Measurements from ENCODE around the gene FOXP3.

FOXP3 gene

DNA sequence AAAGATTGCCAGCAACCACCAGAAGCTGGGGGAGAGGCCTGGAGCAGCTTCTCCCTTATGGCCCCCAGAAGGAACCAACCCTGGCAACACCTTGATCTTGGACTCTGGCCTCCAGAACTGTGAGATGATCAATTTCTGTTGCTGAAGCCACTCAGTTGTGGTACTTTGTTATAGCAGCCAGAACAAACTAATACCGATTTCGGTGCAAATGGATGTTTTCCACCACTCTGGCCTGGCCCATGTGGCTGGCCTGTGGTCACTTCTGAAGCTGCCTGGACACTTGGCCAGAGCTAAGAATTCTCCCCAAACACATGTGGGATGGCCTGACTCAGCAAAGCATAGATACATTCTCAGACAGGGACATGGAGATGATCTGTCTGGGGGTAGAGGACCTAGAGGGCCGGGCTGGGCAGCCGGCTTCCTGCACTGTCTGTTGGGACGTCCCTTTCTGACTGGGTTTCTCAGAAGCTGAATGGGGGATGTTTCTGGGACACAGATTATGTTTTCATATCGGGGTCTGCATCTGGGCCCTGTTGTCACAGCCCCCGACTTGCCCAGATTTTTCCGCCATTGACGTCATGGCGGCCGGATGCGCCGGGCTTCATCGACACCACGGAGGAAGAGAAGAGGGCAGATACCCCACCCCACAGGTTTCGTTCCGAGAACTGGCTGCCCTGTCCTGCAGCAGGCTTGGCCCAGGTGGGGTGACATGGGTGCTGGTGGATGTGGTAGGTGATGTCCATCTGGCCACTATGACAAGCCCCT, 4.1 kb downstream of the FOXP3 start:
- Histone ChIP-seq H3K36me3 (ENCODE audit: control insufficient read depth in 1 of 2, insufficient read depth in 2 of 2, low read length in 2 of 2) (no peaks in the 10 kb centered on the region), H3K27ac (ENCODE audit: low read length) (no peak overlapping the region), H3K4me3 (ENCODE audit: low read depth in 1 of 2, low read length in 2 of 2) (no peak overlapping the region), H3K27me3 (ENCODE audit: low read depth, low read length) (no peaks in the 10 kb centered on the region), H3K4me1 (ENCODE audit: control insufficient read depth in 1 of 2, insufficient read depth in 2 of 2, low read length in 2 of 2) (no peaks in the 10 kb centered on the region), H3K9me3 (ENCODE audit: control insufficient read depth in 1 of 2, low read length in 2 of 2) (no peaks in the 10 kb centered on the region)

DNA sequence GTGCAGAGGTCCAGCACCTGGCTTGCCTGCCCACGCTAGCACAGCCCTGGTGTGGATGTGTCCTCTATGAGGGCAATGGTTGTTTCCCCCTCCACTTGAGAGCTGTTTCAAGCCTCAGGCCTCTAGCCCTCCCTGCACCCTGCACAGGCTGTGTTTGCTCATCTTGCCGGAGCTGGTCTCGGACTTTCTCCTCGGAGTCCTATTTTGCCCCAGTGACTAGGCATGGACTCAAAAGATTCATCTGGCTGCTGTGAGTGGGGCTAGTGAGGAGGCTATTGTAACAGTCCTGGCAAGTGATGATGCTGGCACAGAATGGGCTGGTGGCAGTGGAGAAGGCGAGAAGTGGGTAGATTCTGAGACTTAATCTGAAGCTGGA, 5.8 kb downstream of the FOXP3 start:
- Histone ChIP-seq H3K36me3 (ENCODE audit: control insufficient read depth in 1 of 2, insufficient read depth in 2 of 2, low read length in 2 of 2) (no peaks in the 10 kb centered on the region), H3K9me3 (ENCODE audit: control insufficient read depth in 1 of 2, low read length in 2 of 2) (no peaks in the 10 kb centered on the region), H3K27ac (ENCODE audit: low read length) (no peak overlapping the region), H3K4me1 (ENCODE audit: control insufficient read depth in 1 of 2, insufficient read depth in 2 of 2, low read length in 2 of 2) (no peaks in the 10 kb centered on the region), H3K27me3 (ENCODE audit: low read depth, low read length) (no peaks in the 10 kb centered on the region), H3K4me3 (ENCODE audit: low read depth in 1 of 2, low read length in 2 of 2) (no peak overlapping the region)

DNA sequence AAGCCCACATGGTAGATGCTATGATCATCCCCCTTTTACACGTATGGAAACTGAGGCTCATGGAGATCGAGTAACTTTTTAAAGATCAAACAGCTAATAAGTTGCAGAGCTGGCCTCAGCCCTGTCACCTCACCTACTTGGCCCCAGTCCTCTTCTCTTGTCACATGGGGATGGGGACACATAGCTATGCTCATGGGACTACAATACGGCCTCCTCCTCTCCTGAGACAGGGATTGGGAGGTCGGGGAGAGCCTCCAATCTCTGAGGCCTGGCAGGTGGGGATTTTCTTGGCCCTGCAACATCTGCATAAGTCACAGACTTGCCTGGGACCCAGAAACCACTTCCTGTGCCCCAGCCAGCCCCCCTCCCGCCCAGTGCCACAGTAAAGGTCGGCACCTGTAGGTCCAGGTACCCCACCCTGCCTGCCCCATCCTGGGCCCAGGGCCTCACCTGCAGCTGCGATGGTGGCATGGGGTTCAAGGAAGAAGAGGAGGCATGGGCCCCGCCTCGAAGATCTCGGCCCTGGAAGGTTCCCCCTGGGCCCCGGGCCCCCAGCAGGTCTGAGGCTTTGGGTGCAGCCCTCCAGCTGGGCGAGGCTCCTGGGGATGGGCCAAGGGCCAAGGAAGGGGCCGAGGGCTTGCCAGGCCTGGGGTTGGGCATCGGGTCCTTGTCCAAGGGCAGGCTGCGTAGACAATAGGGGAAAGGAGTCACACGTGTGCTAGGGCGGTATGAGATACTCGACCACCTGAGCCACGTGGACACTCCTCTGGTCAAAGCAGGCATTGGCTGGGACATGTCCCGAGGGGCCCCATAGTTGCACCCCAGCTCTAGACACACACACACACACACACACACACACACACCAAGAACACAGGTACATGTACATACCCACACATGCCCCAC, 6.4 kb downstream of the FOXP3 start:
- Histone ChIP-seq H3K4me3 (ENCODE audit: low read depth in 1 of 2, low read length in 2 of 2) (no peak overlapping the region), H3K9me3 (ENCODE audit: control insufficient read depth in 1 of 2, low read length in 2 of 2) (no peaks in the 10 kb centered on the region), H3K4me1 (ENCODE audit: control insufficient read depth in 1 of 2, insufficient read depth in 2 of 2, low read length in 2 of 2) (no peaks in the 10 kb centered on the region), H3K27me3 (ENCODE audit: low read depth, low read length) (no peaks in the 10 kb centered on the region), H3K27ac (ENCODE audit: low read length) (no peak overlapping the region), H3K36me3 (ENCODE audit: control insufficient read depth in 1 of 2, insufficient read depth in 2 of 2, low read length in 2 of 2) (no peaks in the 10 kb centered on the region)

DNA sequence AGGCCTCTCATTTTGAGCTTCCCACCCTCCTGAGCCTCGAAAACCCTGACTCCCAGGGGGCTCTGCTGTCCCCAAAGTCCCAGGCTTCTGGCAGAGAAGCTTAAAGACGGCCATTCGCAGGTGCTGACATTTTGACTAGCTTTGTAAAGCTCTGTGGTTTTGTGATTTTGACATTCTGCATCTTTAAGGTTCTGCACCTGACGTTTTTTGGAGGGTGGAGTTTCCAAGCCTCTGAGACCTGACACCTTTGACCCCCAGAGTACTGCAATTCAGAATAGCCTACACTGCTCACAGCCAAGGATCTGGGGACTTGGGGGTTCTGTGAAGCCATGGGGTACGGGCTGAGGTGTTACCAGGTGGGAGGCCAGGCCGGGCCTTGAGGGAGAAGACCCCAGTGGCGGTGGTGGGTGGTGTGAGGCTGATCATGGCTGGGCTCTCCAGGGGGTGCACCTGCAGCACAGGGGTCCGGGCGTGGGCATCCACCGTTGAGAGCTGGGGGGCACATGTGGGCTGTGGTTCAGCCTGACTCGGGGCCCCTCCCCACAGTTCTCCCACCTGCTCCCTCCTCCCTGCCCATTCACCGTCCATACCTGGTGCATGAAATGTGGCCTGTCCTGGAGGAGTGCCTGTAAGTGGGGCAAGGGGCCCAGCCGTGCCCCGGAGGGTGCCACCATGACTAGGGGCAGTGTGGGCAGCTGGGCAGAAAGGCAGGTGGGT, 7.3 kb downstream of the FOXP3 start:
- Histone ChIP-seq H3K9me3 (ENCODE audit: control insufficient read depth in 1 of 2, low read length in 2 of 2) (no peaks in the 10 kb centered on the region), H3K27me3 (ENCODE audit: low read depth, low read length) (no peaks in the 10 kb centered on the region), H3K4me3 (ENCODE audit: low read depth in 1 of 2, low read length in 2 of 2) (no peak overlapping the region), H3K36me3 (ENCODE audit: control insufficient read depth in 1 of 2, insufficient read depth in 2 of 2, low read length in 2 of 2) (no peaks in the 10 kb centered on the region), H3K27ac (ENCODE audit: low read length) (no peak overlapping the region), H3K4me1 (ENCODE audit: control insufficient read depth in 1 of 2, insufficient read depth in 2 of 2, low read length in 2 of 2) (no peaks in the 10 kb centered on the region)

DNA sequence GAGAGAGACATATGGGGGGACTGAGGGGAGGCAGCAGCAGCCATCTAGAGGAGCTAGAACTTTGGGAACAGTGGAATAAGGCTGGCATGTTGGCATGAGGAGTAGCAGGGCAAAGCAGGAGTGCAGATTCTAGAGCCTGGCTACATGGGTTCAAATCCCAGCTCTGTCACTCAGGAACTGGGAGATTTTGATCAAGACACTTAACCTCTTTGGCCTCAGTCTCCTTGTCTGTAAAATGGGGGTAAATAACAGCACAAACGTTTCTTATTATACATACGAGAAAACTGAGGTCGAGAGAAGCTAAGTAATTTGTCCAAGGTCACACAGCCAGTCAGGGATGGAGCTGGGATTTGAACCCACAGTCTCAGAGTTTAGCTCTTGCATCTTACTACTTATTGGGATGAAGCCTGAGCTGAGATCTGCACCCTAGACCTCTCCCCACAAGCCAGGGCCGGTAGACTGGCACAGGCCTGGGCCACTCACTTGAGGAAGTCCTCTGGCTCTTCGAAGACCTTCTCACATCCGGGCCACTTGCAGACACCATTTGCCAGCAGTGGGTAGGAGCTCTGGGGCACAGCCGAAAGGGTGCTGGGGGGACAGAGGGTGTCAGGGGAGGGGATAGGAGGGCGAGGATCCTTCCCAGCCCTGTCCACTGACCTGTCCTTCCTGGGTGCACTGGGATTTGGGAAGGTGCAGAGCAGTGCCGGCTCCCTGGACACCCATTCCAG, 8.1 kb downstream of the FOXP3 start:
- Histone ChIP-seq H3K36me3 (ENCODE audit: control insufficient read depth in 1 of 2, insufficient read depth in 2 of 2, low read length in 2 of 2) (no peaks in the 10 kb centered on the region), H3K27me3 (ENCODE audit: low read depth, low read length) (no peaks in the 10 kb centered on the region), H3K27ac (ENCODE audit: low read length) (no peak overlapping the region), H3K9me3 (ENCODE audit: control insufficient read depth in 1 of 2, low read length in 2 of 2) (no peaks in the 10 kb centered on the region), H3K4me1 (ENCODE audit: control insufficient read depth in 1 of 2, insufficient read depth in 2 of 2, low read length in 2 of 2) (no peaks in the 10 kb centered on the region), H3K4me3 (ENCODE audit: low read depth in 1 of 2, low read length in 2 of 2) (no peak overlapping the region)

DNA sequence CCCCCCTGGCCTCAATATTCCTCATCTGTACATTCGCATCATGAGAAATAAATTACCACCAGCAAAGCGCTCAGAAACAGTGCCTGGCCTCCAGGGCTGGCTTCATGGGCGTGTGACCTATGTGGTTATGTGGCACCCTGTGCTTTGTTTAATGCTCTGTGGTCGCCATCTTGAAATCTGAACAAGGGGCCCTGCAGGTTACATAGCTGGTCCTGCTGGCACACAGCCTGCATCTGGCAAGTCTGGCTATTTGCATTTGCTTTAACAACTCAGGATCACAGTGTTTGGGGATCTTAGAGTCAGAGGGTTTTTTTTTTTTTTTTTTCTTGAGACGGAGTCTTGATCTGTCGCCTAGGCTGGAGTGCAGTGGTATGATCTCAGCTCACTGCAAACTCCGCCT, 9.9 kb downstream of the FOXP3 start:
- H3K27me3 ChIP-seq (ENCODE audit: low read depth, low read length): no peaks in the 10 kb centered on the region
- no peak overlapping the region for H3K4me3 ChIP-seq (ENCODE audit: low read depth in 1 of 2, low read length in 2 of 2)
- H3K4me1 ChIP-seq (ENCODE audit: control insufficient read depth in 1 of 2, insufficient read depth in 2 of 2, low read length in 2 of 2): no peaks in the 10 kb centered on the region
- H3K27ac ChIP-seq (ENCODE audit: low read length): no peak overlapping the region
- H3K9me3 ChIP-seq (ENCODE audit: control insufficient read depth in 1 of 2, low read length in 2 of 2): no peaks in the 10 kb centered on the region
- H3K36me3 ChIP-seq (ENCODE audit: control insufficient read depth in 1 of 2, insufficient read depth in 2 of 2, low read length in 2 of 2): peaks cover 0 to 8% of the 10 kb centered on the region in 2 donors

DNA sequence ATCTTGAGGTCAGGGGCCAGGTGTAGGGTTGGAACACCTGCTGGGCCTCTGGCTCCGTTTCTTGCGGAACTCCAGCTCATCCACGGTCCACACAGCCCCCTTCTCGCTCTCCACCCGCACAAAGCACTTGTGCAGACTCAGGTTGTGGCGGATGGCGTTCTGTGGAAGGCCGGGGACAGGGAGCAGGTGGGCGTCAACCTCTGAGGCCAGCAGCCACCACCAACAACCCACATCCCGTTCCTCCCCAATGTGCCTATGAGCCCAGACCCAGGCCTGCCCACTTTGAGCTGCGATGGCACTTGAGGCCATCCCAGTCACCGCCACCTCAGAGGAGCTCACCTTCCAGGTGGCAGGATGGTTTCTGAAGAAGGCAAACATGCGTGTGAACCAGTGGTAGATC, 13.2 kb downstream of the FOXP3 start:
- no peak overlapping the region for H3K4me3 ChIP-seq (ENCODE audit: low read depth in 1 of 2, low read length in 2 of 2)
- no peaks in the 10 kb centered on the region for H3K4me1 ChIP-seq (ENCODE audit: control insufficient read depth in 1 of 2, insufficient read depth in 2 of 2, low read length in 2 of 2)
- no peaks in the 10 kb centered on the region for H3K9me3 ChIP-seq (ENCODE audit: control insufficient read depth in 1 of 2, low read length in 2 of 2)
- no peak overlapping the region for H3K27ac ChIP-seq (ENCODE audit: low read length)
- H3K27me3 ChIP-seq (ENCODE audit: low read depth, low read length): no peaks in the 10 kb centered on the region
- H3K36me3 ChIP-seq (ENCODE audit: control insufficient read depth in 1 of 2, insufficient read depth in 2 of 2, low read length in 2 of 2): peaks cover 0 to 23% of the 10 kb centered on the region in 2 donors

DNA sequence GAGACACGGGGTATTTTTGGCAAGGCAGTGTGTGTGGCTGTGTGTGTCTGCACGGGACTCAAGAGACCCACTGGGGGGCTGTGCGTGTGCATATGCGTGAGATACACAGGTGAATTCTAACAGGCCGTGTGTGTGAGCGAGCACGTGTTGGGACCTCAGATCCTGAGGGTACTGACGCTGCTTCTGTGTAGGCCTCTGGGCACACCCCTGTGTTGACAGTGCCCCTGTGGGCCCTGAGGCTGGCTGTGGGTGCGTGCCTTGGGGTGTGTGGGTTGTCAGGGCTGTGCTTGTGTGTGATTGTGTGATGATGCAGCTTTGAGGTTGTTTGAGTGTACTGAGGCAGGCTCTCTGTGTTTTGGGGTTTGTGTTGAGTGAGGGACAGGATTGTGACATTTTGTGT, 13.9 kb downstream of the FOXP3 start:
- no peaks in the 10 kb centered on the region for H3K27me3 ChIP-seq (ENCODE audit: low read depth, low read length)
- no peak overlapping the region for H3K27ac ChIP-seq (ENCODE audit: low read length)
- no peaks in the 10 kb centered on the region for H3K9me3 ChIP-seq (ENCODE audit: control insufficient read depth in 1 of 2, low read length in 2 of 2)
- H3K36me3 ChIP-seq (ENCODE audit: control insufficient read depth in 1 of 2, insufficient read depth in 2 of 2, low read length in 2 of 2): peaks cover 0 to 28% of the 10 kb centered on the region in 2 donors
- H3K4me1 ChIP-seq (ENCODE audit: control insufficient read depth in 1 of 2, insufficient read depth in 2 of 2, low read length in 2 of 2): no peaks in the 10 kb centered on the region
- no peak overlapping the region for H3K4me3 ChIP-seq (ENCODE audit: low read depth in 1 of 2, low read length in 2 of 2)

DNA sequence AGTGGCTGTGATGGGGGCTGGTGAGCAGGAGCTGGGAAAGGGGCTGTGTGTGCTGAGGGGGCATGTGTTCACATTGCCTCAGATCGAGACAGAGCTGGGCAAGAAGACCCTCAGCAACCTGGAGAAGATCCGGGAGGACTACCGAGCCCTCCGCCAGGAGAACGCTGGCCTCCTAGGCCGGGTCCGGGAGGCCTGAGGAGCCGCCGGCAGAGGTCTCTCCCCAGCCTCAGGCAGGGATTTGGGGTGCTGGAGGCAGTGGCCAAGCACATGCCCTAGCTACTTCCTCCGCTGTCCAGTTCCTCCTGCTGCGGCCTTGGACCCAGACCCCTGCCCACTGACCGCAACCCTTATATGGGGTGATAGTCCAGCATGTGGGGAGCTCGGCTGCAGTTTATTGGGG, 14.4 kb downstream of the FOXP3 start:
- no peaks in the 10 kb centered on the region for H3K4me1 ChIP-seq (ENCODE audit: control insufficient read depth in 1 of 2, insufficient read depth in 2 of 2, low read length in 2 of 2)
- H3K27ac ChIP-seq (ENCODE audit: low read length): no peak overlapping the region
- no peak overlapping the region for H3K4me3 ChIP-seq (ENCODE audit: low read depth in 1 of 2, low read length in 2 of 2)
- peaks cover 0 to 28% of the 10 kb centered on the region in 2 donors for H3K36me3 ChIP-seq (ENCODE audit: control insufficient read depth in 1 of 2, insufficient read depth in 2 of 2, low read length in 2 of 2)
- H3K27me3 ChIP-seq (ENCODE audit: low read depth, low read length): no peaks in the 10 kb centered on the region
- H3K9me3 ChIP-seq (ENCODE audit: control insufficient read depth in 1 of 2, low read length in 2 of 2): no peaks in the 10 kb centered on the region

DNA sequence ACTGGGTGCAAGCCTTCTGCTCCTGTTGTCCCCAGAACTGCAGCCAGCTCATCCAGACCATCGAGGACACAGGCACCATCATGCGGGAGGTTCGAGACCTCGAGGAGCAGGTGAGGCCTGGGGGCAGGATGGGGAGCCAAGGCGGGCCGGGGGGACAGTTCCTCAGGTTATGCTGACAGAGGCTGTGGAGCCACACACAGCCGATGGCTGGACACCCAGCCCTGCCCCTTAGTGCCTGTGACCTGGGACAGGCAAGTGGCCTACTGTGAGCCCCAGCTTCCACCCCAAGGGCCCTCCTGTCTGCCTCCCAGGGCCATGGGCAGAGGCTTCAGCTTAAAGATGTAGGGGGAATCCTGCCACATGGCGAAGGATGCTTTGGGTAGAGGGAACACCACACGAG, 14.9 kb downstream of the FOXP3 start:
- no peaks in the 10 kb centered on the region for H3K27me3 ChIP-seq (ENCODE audit: low read depth, low read length)
- no peak overlapping the region for H3K27ac ChIP-seq (ENCODE audit: low read length)
- no peak overlapping the region for H3K4me3 ChIP-seq (ENCODE audit: low read depth in 1 of 2, low read length in 2 of 2)
- no peaks in the 10 kb centered on the region for H3K9me3 ChIP-seq (ENCODE audit: control insufficient read depth in 1 of 2, low read length in 2 of 2)
- no peaks in the 10 kb centered on the region for H3K4me1 ChIP-seq (ENCODE audit: control insufficient read depth in 1 of 2, insufficient read depth in 2 of 2, low read length in 2 of 2)
- H3K36me3 ChIP-seq (ENCODE audit: control insufficient read depth in 1 of 2, insufficient read depth in 2 of 2, low read length in 2 of 2): peaks cover 0 to 28% of the 10 kb centered on the region in 2 donors

DNA sequence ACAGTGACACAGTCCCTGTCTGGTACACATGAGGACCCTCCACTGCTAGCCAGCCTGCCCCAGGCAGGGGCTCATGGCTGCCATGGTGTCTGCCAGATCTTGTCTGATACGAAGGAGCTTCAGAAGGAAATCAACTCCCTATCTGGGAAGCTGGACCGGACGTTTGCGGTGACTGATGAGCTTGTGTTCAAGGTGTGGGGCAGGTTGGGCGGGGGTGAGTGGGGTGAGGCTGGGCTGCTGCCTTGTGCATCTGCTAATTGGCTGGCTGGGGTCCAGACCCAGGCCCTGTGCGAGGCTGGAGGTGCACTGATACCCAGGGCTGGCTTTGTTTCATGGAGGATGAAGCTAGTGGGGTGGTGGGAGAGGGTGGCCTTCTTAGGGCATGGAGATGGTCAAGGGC, 15.4 kb downstream of the FOXP3 start:
- H3K27me3 ChIP-seq (ENCODE audit: low read depth, low read length): no peaks in the 10 kb centered on the region
- H3K4me1 ChIP-seq (ENCODE audit: control insufficient read depth in 1 of 2, insufficient read depth in 2 of 2, low read length in 2 of 2): no peaks in the 10 kb centered on the region
- H3K4me3 ChIP-seq (ENCODE audit: low read depth in 1 of 2, low read length in 2 of 2): no peak overlapping the region
- peaks cover 0 to 28% of the 10 kb centered on the region in 2 donors for H3K36me3 ChIP-seq (ENCODE audit: control insufficient read depth in 1 of 2, insufficient read depth in 2 of 2, low read length in 2 of 2)
- no peak overlapping the region for H3K27ac ChIP-seq (ENCODE audit: low read length)
- H3K9me3 ChIP-seq (ENCODE audit: control insufficient read depth in 1 of 2, low read length in 2 of 2): no peaks in the 10 kb centered on the region
